Fibroblast of lung (primary cell): Measurements from ENCODE around the gene PYGO2. TPM values are rescaled to one million over a fixed set of nuclear protein-coding genes. Genes with fewer than 3 reads are reported as not detected.

Experiments
- DNase-seq, 2 donors: peaks; one replicate each; pipeline versions ENCODE4 v3.0.0 to v3.0.0-alpha.2; 2010; ENCODE audit warnings: low read depth in 2 of 2
- H2AFZ ChIP-seq: 2 replicates; pipeline ENCODE4 v1.5.1; 2012; ENCODE audit warnings: low read length, control low read depth, inconsistent platforms
- H3K27ac ChIP-seq: 2 replicates; pipeline ENCODE4 v1.5.1; 2011; ENCODE audit warnings: low read length, control low read depth; ENCODE audit not compliant: insufficient read depth
- H3K27me3 ChIP-seq: 2 replicates; pipeline ENCODE4 v1.5.1; 2011; ENCODE audit warnings: mild to moderate bottlenecking, low read length; ENCODE audit not compliant: control insufficient read depth, insufficient read depth
- H3K36me3 ChIP-seq: 2 replicates; pipeline ENCODE4 v1.5.1; 2011; ENCODE audit warnings: low read length; ENCODE audit not compliant: control insufficient read depth, insufficient read depth
- H3K4me1 ChIP-seq: 2 replicates; pipeline ENCODE4 v1.5.1; 2011; ENCODE audit warnings: low read length; ENCODE audit not compliant: control insufficient read depth, insufficient read depth; ENCODE audit errors: extremely low read depth
- H3K4me2 ChIP-seq: 2 replicates; pipeline ENCODE4 v1.5.1; 2011; ENCODE audit warnings: low read length, control low read depth; ENCODE audit not compliant: insufficient read depth; ENCODE audit errors: extremely low read depth
- H3K4me3 ChIP-seq, 4 experiments: fragments of 200-600 bp in 1 of 4; sonication (generic) in 1 of 4; replicated peaks in 1 of 4; 2 replicates each; pipeline ENCODE4 v1.5.1; 2011 to 2016; ENCODE audit warnings: low read length in 4 of 4, low read depth in 3 of 4, mild to moderate bottlenecking in 3 of 4, control low read depth in 2 of 4, inconsistent platforms in 1 of 4, mixed read lengths in 1 of 4; ENCODE audit not compliant: insufficient read depth in 1 of 4; ENCODE audit errors: control extremely low read depth in 1 of 4
- H3K79me2 ChIP-seq: 2 replicates; pipeline ENCODE4 v1.5.1; 2012; ENCODE audit warnings: mild to moderate bottlenecking, low read length, inconsistent platforms; ENCODE audit not compliant: control insufficient read depth, insufficient read depth
- H3K9ac ChIP-seq: 2 replicates; pipeline ENCODE4 v1.5.1; 2011; ENCODE audit warnings: mild to moderate bottlenecking, low read length, control low read depth; ENCODE audit not compliant: insufficient read depth
- H3K9me3 ChIP-seq: 2 replicates; pipeline ENCODE4 v1.5.1; 2012; ENCODE audit warnings: low read depth, low read length; ENCODE audit not compliant: control insufficient read depth, insufficient read depth
- H4K20me1 ChIP-seq: 2 replicates; pipeline ENCODE4 v1.5.1; 2011; ENCODE audit warnings: low read length; ENCODE audit not compliant: control insufficient read depth, insufficient read depth; ENCODE audit errors: extremely low read depth
- CTCF ChIP-seq, 2 donors: IDR thresholded peaks in 1 of 2; conservative IDR thresholded peaks in 1 of 2; 1 replicate in 1 of 2; 2 replicates in 1 of 2; pipeline ENCODE4 v1.5.1; 2011 to 2012; ENCODE audit warnings: low read length in 2 of 2, control low read depth in 1 of 2, inconsistent platforms in 1 of 2, low read depth in 1 of 2, mild to moderate bottlenecking in 1 of 2
- EZH2 ChIP-seq: IDR thresholded peaks from 2 replicates; pipeline ENCODE4 v1.5.1; 2012; ENCODE audit warnings: low read length, control low read depth, mild to moderate bottlenecking; ENCODE audit errors: missing control alignments
- polyA minus RNA-seq: library from RNA; depleted of rRNA, polyadenylated mRNA; stranded (reverse); fragments of >200 nt; gene quantifications from 2 replicates; pipeline ENCODE4 v1.2.3, GENCODE V29; 2011; ENCODE audit warnings: low replicate concordance
- polyA plus RNA-seq, 2 donors: library from polyadenylated mRNA; depleted of rRNA in 1 of 2; stranded (reverse) in 1 of 2; unstranded in 1 of 2; fragments of >200 nt; gene quantifications; 2 replicates each; pipeline ENCODE4 v1.2.1, GENCODE V29; 2011 to 2012; ENCODE audit warnings: missing spikeins in 1 of 2
- total RNA-seq: library from RNA; depleted of rRNA; stranded (reverse); fragments of >200 nt; gene quantifications from 2 replicates; pipeline ENCODE4 v1.2.1, GENCODE V29; 2014

The PYGO2 gene
- total RNA-seq (19.3 and 28.1 TPM in 2 replicates), polyA plus RNA-seq (15.3 and 17.4 TPM in 2 replicates), polyA minus RNA-seq (18.3 and 28.6 TPM in 2 replicates)
- 12.5 and 17.2 TPM in 2 replicates for polyA plus RNA-seq (2012)

GRCh38 chr1:154961207-154962155 is at the start of gene PYGO2:
Gene PYGO2 (minus strand): TSS chr1:154961782. CDS start chr1:154961576, 206 bp downstream.
- DNase-seq: peak; percentile 72 to 80
- Histone ChIP-seq H3K4me1 (peaks cover 8% of the 10 kb centered on the region), H3K27ac (peak within 1 kb of the TSS; percentile 91), H3K79me2 (peaks cover 19% of the 10 kb centered on the region), H3K9me3 (no peaks in the 10 kb centered on the region), H3K9ac (peak within 1 kb of the TSS; percentile 97), H3K4me3 (peak within 1 kb of the TSS; percentile 76 to 88 (median 80)), H3K27me3 (no peaks in the 10 kb centered on the region), H3K36me3 (peaks cover 22% of the 10 kb centered on the region), H2AFZ (peak within 1 kb of the TSS; percentile 42), H4K20me1 (no peaks in the 10 kb centered on the region), H3K4me2 (peak within 1 kb of the TSS; percentile 98)
- TF ChIP-seq EZH2 (no peak), CTCF (conservative IDR thresholded peaks at IDR 0.05 in 1 of 2, IDR thresholded peaks at IDR 0.05 in 1 of 2; ENCODE audit: low read depth in 1 of 2, low read length in 2 of 2) (peak in 1 of 2 donors; percentile 45)

GRCh38 chr1:155011004-155011416 is 49.4 kb upstream of the PYGO2 start:
- Histone ChIP-seq H3K9ac (no peak overlapping the region), H3K27me3 (no peaks in the 10 kb centered on the region), H2AFZ (no peak overlapping the region), H3K36me3 (peaks cover 3% of the 10 kb centered on the region), H3K4me3 (no peak overlapping the region), H3K79me2 (peaks cover 2% of the 10 kb centered on the region), H3K9me3 (no peaks in the 10 kb centered on the region), H3K27ac (no peak overlapping the region), H4K20me1 (no peaks in the 10 kb centered on the region), H3K4me1 (peaks cover 2% of the 10 kb centered on the region), H3K4me2 (no peak overlapping the region)
- DNase-seq: no peak
- TF ChIP-seq CTCF (conservative IDR thresholded peaks at IDR 0.05 in 1 of 2, IDR thresholded peaks at IDR 0.05 in 1 of 2; ENCODE audit: low read depth in 1 of 2, low read length in 2 of 2): no peak
- TF ChIP-seq EZH2: no peak

- Histone ChIP-seq H3K79me2 (peaks cover 2% of the 10 kb centered on the region), H3K4me2 (no peak overlapping the region), H3K9ac (no peak overlapping the region), H3K4me1 (peaks cover 4% of the 10 kb centered on the region), H3K4me3 (no peak overlapping the region), H2AFZ (no peak overlapping the region), H3K27me3 (no peaks in the 10 kb centered on the region), H3K27ac (no peak overlapping the region), H3K9me3 (no peaks in the 10 kb centered on the region), H4K20me1 (no peaks in the 10 kb centered on the region), H3K36me3 (no peaks in the 10 kb centered on the region)
- DNase-seq: no peak
- TF ChIP-seq EZH2: no peak
- TF ChIP-seq CTCF (conservative IDR thresholded peaks at IDR 0.05 in 1 of 2, IDR thresholded peaks at IDR 0.05 in 1 of 2; ENCODE audit: low read depth in 1 of 2, low read length in 2 of 2): no peak
Observed at GRCh38 chr1:155010211-155010918, 48.8 kb upstream of the PYGO2 start.
